ENCODE data around the gene GNGT2.

Gene GNGT2

DNA sequence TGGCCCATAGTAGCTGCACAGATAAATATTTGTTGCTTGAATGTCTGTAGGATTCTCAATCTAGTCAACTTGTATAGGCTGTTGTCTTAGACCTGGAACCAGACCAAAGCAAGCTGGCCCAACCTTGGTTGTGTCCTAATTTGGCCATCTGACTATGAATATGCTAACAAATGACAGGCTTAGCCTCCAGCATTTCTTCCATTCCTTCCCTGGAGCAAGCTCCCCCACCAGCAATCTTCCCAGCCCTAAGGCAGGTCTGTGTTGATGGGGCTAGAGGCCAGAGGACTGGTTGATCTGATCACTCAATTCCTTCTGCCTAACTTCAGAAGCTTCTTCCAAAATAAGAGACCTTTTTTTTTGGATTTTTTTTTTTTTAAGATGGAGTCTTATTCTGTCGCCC lies 29.6 kb upstream of the GNGT2 start:
- peaks cover 1% of the 10 kb centered on the region for H3K36me3 Mint-ChIP-seq
- ATAC-seq (ENCODE audit: low read depth) = no peak

DNA sequence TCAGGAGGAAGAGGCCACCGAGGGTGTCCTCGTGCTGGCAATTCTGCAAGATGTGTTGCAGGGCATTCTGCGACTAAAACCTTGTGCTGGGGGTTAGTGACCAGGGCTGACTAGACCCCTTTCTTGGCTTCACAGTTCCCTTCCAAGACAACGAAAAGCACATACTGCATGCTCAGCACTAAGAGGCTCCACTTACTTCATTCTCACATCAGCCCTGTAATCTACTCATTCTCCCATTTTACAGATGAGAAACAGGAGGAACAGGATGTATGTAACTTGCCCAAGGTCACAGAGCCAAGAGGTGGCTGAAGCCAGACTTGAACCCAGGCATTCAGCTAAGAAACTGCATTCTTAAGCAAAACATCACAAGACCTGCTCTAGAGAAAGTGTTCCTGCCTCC lies 25.5 kb upstream of the GNGT2 start:
- H3K4me3 Mint-ChIP-seq = no peak overlapping the region
- no peak overlapping the region for H3K27ac Mint-ChIP-seq
- H3K4me1 Mint-ChIP-seq = peaks cover 7% of the 10 kb centered on the region

More for the DNA sequence above, 29.6 kb upstream of the GNGT2 start:
- H3K4me3 Mint-ChIP-seq = no peak overlapping the region
- no peak overlapping the region for H3K27ac Mint-ChIP-seq
- DNase-seq (ENCODE audit: low spot score in 2 of 2) = no peak
- H3K27me3 Mint-ChIP-seq = peaks cover 11% of the 10 kb centered on the region
- no peaks in the 10 kb centered on the region for H3K4me1 Mint-ChIP-seq
- no peaks in the 10 kb centered on the region for H3K9me3 Mint-ChIP-seq

GRCh38 chr17:49234509-49235080 lies 24.2 kb upstream of the GNGT2 start:
- ATAC-seq (ENCODE audit: low read depth) = no peak
- no peak overlapping the region for H3K4me3 Mint-ChIP-seq

More for the DNA sequence above, 25.5 kb upstream of the GNGT2 start:
- H3K36me3 Mint-ChIP-seq = peaks cover 1% of the 10 kb centered on the region
- peaks cover 6% of the 10 kb centered on the region for H3K27me3 Mint-ChIP-seq
- no peaks in the 10 kb centered on the region for H3K9me3 Mint-ChIP-seq
- DNase-seq (ENCODE audit: low spot score in 2 of 2) (no peak), ATAC-seq (ENCODE audit: low read depth) (no peak)

GRCh38 chr17:49231563-49231894 lies 21.2 kb upstream of the GNGT2 start:
- ATAC-seq (ENCODE audit: low read depth) (no peak), DNase-seq (ENCODE audit: low spot score in 2 of 2) (no peak)
- no peak overlapping the region for H3K27ac Mint-ChIP-seq
- H3K36me3 Mint-ChIP-seq = no peaks in the 10 kb centered on the region
- peaks cover 2% of the 10 kb centered on the region for H3K27me3 Mint-ChIP-seq
- peaks cover 22% of the 10 kb centered on the region for H3K4me1 Mint-ChIP-seq
- no peaks in the 10 kb centered on the region for H3K9me3 Mint-ChIP-seq
- peak overlapping the region; percentile 85 for H3K4me3 Mint-ChIP-seq

More at GRCh38 chr17:49234509-49235080, 24.2 kb upstream of the GNGT2 start:
- DNase-seq (ENCODE audit: low spot score in 2 of 2) = no peak
- H3K4me1 Mint-ChIP-seq = peaks cover 13% of the 10 kb centered on the region
- no peak overlapping the region for H3K27ac Mint-ChIP-seq
- H3K27me3 Mint-ChIP-seq = peaks cover 6% of the 10 kb centered on the region
- no peaks in the 10 kb centered on the region for H3K9me3 Mint-ChIP-seq
- H3K36me3 Mint-ChIP-seq = no peaks in the 10 kb centered on the region

GRCh38 chr17:49230636-49231562 lies 20.5 kb upstream of the GNGT2 start, which contains the start of gene PHOSPHO1:
PHOSPHO1 (minus strand) TSS chr17:49230787; CDS start chr17:49226691, 4,096 bp downstream.
- H3K36me3 Mint-ChIP-seq = no peaks in the 10 kb centered on the region
- peaks cover 2% of the 10 kb centered on the region for H3K27me3 Mint-ChIP-seq
- peaks cover 22% of the 10 kb centered on the region for H3K4me1 Mint-ChIP-seq
- H3K9me3 Mint-ChIP-seq = no peaks in the 10 kb centered on the region
- DNase-seq (ENCODE audit: low spot score in 2 of 2) (peak; percentile 81 to 89), ATAC-seq (ENCODE audit: low read depth) (peak; percentile 92)
- H3K4me3 Mint-ChIP-seq = peak within 1 kb of the TSS; percentile 85
- H3K27ac Mint-ChIP-seq = peak within 1 kb of the TSS; percentile 28

DNA sequence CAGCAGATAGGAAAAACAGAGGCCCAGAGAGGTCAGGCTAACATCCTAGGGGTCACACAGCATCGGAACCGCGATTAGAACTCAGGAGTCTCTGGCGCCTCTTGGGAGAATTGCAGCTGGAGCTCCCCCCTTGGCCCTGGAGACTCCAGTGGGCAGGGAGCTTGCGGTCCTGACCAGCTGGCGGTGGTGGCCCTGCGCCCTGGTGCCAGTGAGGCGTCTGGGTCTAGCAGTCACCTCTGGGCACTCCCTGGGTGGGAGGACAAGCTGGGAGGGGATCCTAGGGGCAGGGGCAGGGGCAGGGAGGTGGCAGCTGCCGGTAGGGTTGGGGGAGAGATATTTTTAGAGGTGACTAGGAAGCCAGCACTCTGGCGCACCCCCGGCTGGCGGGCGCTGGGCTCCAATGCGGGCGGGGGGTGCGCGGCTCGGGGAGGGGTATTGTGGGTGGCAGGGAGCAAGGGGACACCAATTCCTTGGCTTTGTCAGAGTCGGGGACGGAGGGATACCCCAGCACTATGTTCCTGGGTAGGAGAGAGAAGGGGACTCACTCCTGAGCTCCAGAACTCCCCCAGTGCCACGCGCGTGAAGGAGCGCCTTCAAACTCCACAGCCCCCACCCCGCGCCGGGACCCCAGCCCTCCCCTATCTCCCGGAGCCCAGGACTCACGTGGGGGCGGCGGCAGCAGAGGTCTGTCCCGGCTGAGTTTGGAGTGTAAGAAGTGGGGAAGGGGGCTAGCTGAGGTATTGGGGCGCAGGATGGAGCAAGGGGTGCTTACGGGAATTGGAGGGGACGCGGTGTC lies 19.6 kb upstream of the GNGT2 start:
- Mint-ChIP-seq H3K4me1 (peaks cover 25% of the 10 kb centered on the region), H3K27me3 (peaks cover 2% of the 10 kb centered on the region), H3K36me3 (no peaks in the 10 kb centered on the region), H3K27ac (no peak overlapping the region), H3K4me3 (peak overlapping the region; percentile 85), H3K9me3 (no peaks in the 10 kb centered on the region)
- no peak for ATAC-seq (ENCODE audit: low read depth)
- DNase-seq (ENCODE audit: low spot score in 2 of 2) = no peak

GRCh38 chr17:49229076-49229804 lies 18.9 kb upstream of the GNGT2 start:
- peaks cover 27% of the 10 kb centered on the region for H3K4me1 Mint-ChIP-seq
- no peaks in the 10 kb centered on the region for H3K9me3 Mint-ChIP-seq
- no peak for ATAC-seq (ENCODE audit: low read depth)
- H3K36me3 Mint-ChIP-seq = no peaks in the 10 kb centered on the region
- no peak overlapping the region for H3K27ac Mint-ChIP-seq
- no peak for DNase-seq (ENCODE audit: low spot score in 2 of 2)
- H3K27me3 Mint-ChIP-seq = peaks cover 2% of the 10 kb centered on the region
- peak overlapping the region; percentile 85 for H3K4me3 Mint-ChIP-seq

- peak; percentile 48 for ATAC-seq (ENCODE audit: low read depth)
- H3K4me1 Mint-ChIP-seq = peaks cover 35% of the 10 kb centered on the region
- no peaks in the 10 kb centered on the region for H3K27me3 Mint-ChIP-seq
- H3K27ac Mint-ChIP-seq = no peak overlapping the region
- H3K9me3 Mint-ChIP-seq = no peaks in the 10 kb centered on the region
- peaks cover 2% of the 10 kb centered on the region for H3K36me3 Mint-ChIP-seq
- no peak overlapping the region for H3K4me3 Mint-ChIP-seq
- peak; percentile 79 to 83 for DNase-seq (ENCODE audit: low spot score in 2 of 2)
These were observed 17.3 kb upstream of the GNGT2 start for GRCh38 chr17:49227436-49228261.

DNA sequence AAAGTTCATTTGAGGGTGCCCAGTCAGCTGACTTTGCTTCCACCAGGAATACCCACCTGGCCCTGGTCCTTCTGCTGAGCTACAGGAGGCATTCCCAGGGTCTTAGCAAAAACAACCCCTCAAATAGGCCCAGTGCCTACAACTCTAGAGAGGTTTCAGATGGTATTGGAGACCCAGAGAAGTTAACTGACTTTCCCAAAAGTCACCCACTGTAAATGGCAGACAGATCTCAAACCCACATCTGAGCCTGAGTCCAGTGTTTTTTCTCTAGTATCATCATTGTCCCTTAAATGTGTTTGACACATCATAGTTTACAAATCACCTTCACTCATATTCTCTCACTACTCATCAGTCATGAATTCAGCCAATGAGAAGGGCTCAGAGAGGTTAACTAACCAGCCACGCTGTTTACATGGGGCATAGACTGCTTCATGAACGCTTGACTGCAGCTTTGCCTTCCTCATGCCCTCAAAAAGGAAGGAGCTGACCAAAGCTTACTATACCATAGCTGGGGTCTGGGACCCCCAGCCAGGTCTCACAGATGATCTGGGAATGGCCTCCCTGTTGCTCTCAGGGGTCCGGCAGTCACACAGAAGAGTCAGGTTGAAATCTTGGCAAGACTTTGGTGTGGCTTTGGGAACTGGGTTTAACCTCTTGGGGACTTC lies 16.5 kb upstream of the GNGT2 start:
- peaks cover 35% of the 10 kb centered on the region for H3K4me1 Mint-ChIP-seq
- no peak for ATAC-seq (ENCODE audit: low read depth)

DNA sequence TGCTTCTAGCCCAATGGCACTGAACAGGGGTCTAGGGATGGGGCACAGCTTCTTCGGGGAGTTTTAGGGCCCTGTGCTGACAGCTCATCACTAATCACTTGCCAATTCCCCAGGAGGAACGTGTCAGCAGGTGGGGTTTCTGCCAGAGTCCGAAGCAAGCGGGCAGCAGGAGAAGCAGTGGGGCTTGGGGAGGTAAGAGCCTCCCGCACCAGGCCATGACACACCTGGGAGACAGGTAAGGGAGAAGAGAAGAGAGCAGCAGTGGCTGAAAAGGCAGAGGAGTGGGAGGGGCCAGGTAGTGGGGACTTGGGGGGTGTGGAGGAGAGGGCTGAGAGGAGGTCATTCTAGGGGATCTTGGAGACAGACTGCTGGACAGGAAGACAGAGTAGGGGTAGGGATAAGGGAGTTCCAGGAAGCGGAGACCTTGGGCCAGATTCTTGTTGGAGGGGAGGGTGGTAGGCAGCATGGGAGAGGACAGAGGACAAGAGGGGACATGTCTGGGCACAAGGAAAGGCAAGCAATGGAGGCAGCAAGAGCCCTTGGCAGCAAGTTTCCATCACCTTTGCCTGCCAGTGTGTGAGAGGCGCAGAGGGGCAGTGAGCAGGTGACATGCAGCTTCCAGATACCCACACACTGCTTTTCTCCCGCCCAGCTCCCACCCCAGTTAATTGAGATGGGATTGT lies 15.3 kb upstream of the GNGT2 start:
- Mint-ChIP-seq H3K27me3 (no peaks in the 10 kb centered on the region), H3K4me1 (peaks cover 28% of the 10 kb centered on the region)
- ATAC-seq (ENCODE audit: low read depth) = no peak

More for the DNA sequence above, 16.5 kb upstream of the GNGT2 start:
- Mint-ChIP-seq H3K9me3 (no peaks in the 10 kb centered on the region), H3K27me3 (no peaks in the 10 kb centered on the region), H3K4me3 (no peak overlapping the region), H3K36me3 (peaks cover 2% of the 10 kb centered on the region), H3K27ac (no peak overlapping the region)
- no peak for DNase-seq (ENCODE audit: low spot score in 2 of 2)

GRCh38 chr17:49224997-49225337 lies 14.6 kb upstream of the GNGT2 start:
- Mint-ChIP-seq H3K4me1 (peaks cover 28% of the 10 kb centered on the region), H3K4me3 (peak overlapping the region; percentile 81), H3K27me3 (no peaks in the 10 kb centered on the region), H3K36me3 (peaks cover 5% of the 10 kb centered on the region), H3K27ac (no peak overlapping the region), H3K9me3 (no peaks in the 10 kb centered on the region)
- DNase-seq (ENCODE audit: low spot score in 2 of 2) = no peak
- ATAC-seq (ENCODE audit: low read depth) = no peak

More for the DNA sequence above, 15.3 kb upstream of the GNGT2 start:
- H3K4me3 Mint-ChIP-seq = no peak overlapping the region
- peaks cover 2% of the 10 kb centered on the region for H3K36me3 Mint-ChIP-seq
- no peak for DNase-seq (ENCODE audit: low spot score in 2 of 2)
- H3K9me3 Mint-ChIP-seq = no peaks in the 10 kb centered on the region
- H3K27ac Mint-ChIP-seq = no peak overlapping the region

Data from memory B cell (primary cell).